OCI-M2 (cell line): ENCODE measurements around the gene GSTCD.

Experiments
- DNase-seq: peaks from one replicate; lab custom pipeline; 2025; ENCODE audit not compliant: unreplicated experiment; lab: John Stamatoyannopoulos, UW

The GSTCD gene

DNA sequence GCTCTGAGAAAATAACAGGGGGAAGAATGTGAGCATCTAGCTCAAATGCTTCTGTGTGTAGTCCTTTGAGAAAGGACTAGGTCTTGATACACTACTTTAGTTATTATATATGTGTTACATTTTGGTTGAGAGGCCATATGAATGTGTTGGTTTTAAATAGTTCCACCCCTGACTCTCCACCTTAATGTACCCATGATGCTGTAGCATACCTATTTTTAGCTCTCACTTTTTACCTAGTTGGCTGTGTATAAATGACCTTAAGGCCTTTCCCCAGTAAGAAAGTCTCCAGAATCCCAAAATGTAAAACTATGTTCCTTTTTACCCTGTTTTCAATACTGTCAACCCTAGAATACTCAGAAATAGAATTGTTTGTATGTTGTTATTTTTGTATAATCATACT, 166.6 kb downstream of the GSTCD start:
- no peak for DNase-seq

DNA sequence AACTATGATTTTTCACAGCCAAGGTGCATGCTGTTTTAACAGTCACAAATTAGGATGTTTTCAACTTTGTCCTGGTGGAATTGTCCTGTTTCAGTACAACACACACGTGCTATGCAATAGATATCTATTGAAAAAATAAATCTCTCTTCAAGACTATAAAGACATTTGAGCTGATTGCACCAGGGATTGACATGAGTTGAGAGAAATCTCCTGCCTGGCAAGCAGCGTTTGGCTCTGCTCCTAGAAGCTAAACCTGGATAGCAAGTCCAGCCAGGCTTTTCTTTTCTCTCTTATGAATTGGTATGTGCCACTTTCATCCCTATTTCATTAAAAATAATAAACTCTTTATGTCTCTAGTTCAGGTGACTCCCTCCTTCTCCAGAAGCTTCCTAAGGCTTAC, 170.1 kb downstream of the GSTCD start:
- DNase-seq: no peak

DNA sequence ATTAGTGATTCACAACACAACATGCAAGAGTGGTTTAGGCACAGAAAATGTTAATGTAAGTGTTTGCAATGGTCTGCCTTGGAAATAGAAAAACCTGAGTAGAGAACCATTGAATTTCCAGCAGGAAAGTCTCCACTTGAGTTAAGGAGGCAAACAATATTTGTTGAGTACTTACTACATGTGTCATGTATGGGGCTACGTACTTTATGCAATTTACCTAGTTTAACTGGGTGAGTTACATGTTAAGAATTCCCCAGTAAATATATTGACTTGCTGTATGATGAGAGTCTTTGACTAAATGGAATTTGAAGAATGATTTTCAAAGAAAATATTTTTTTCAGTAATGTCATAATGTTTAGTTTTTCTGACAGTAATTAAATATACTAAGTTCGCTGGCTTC, 178.9 kb downstream of the GSTCD start:
- no peak for DNase-seq

DNA sequence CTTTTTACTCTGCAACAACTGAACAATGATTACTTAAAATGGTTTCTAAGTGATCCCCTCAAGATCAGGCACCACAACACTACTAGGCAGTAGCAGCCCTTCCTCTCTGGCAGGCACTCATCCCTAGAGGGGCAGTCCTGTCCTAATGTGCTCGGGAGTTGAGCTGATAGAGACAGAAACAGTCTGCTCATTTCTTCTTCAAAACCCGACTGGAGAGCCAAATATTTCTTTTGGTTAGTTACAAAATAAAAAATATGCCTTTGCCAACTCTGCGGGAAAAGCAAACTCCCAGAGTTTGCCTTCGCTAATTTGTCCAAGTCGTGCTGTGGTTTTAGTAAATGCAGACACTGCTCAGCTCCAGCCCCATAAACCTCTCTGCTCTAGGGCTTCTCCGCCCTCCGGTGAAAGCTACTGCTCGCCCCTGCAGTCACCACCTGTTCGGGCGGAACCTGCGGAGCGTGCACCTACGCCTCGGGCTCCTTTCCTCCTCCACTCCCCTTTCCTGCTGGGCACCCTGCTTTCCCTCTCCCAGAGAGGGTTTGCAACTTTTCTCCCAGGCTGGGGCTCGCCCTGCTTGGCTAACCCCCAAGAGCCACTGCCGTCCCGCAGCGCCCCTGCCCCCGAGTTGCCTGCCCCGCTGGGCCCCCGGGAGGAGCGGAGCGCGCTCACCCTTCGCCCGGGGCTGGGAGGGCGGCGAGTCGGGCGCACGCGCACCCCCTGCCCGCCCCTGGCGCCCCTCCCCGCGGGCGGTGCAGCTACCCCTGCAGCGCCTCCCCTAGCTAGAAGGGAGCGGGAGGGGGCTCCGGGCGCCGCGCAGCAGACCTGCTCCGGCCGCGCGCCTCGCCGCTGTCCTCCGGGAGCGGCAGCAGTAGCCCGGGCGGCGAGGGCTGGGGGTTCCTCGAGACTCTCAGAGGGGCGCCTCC, 186.3 kb downstream of the GSTCD start, which contains the start of gene NPNT:
TSS of gene NPNT (plus strand) at position 812 of the 923 bp plus-strand sequence. CDS start 182 bp downstream, outside the sequence.
- DNase-seq: no peak

DNA sequence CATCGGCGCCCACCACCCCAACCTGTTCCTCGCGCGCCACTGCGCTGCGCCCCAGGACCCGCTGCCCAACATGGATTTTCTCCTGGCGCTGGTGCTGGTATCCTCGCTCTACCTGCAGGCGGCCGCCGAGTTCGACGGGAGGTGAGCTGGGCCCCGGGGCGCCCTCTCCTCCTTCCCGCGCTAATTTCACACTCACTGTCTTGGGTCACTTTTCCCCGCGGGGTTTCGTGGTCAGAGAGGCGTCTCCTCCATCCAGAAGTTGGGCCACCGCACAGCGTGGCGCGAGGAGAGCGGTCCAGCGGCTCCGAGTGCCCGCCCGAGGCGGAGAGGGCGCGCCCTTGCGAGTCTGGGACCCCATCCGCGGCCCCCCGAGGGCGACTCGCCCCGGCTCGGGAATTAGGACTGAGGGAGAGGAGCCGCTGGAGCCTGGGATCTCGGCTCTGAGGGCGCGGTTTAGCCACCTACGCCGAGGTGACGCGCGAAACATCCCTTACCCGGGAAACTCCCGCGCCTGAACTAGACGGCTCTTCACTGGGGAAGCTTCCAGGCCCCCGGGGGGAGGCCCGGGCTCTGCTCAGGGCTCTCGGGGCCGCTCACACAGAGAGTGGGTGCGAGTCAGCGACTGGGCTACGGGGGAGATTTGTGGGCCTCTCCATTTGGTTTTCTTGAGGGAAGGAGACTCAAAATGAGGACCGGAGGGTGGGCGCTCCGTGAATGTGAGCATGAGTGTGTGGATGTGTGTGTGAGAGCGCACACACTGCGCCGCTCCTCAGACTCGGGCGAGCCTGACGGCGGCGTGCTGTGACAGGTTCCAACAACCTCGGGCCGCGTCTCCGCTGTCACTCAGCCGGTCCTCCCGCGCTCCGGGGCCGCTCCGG, 187.2 kb downstream of the GSTCD start:
- no peak for DNase-seq

DNA sequence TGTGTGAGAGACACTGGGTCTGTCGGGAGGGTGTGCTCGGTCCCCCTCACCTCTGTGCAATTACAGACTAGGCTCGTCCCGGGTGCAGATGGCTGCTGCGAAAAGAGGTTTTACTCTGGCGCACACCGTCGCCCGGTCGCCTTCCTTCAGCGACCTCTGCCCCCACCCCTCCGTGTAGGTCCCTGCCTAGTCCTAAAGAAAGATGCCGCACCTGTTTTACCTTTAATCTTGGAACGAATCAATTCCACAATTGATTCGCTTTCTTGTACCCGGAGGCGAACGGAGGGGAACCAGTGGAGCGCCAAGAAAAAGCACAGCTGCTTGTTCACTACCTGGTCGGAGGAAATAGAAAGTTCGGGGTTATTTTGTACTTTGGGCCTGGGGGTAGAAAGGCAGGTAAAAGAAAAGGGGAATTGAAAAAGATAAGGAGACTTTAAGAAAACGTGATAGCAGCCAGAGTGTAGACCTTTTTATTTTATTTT, 187.9 kb downstream of the GSTCD start:
- no peak for DNase-seq
